Activated CD8-positive, alpha-beta memory T cell treated with anti-CD3 and anti-CD28 coated beads, Interleukin-2, amount 50 U/mL, for 24 hours (primary cell): Measurements from ENCODE around the gene SGPL1.

Experiments used
- DNase-seq: peaks from one replicate; pipeline ENCODE4 v3.0.0-alpha.2; 2020; ENCODE audit errors: extremely low read depth

Gene SGPL1

DNA sequence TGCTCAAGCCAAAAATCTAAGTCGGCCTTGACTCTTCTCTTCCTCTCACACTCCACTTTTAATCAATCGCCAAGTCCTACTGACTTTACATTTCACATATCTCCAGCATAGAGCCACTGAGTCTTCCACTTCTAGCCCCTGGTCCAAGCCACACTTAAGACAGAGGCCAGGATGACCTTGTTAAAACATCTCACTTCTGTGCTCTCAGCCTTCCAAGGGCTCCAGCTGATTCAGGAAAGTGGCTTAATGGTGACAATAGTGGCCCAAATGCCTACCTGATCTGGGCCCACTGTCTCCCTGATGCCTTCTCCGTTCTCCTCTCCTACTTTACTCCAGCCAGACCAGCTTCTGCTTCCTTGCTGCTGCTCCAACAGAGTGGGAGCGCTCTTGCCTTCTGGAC is 35.0 kb upstream of the SGPL1 start:
- no peak for DNase-seq

DNA sequence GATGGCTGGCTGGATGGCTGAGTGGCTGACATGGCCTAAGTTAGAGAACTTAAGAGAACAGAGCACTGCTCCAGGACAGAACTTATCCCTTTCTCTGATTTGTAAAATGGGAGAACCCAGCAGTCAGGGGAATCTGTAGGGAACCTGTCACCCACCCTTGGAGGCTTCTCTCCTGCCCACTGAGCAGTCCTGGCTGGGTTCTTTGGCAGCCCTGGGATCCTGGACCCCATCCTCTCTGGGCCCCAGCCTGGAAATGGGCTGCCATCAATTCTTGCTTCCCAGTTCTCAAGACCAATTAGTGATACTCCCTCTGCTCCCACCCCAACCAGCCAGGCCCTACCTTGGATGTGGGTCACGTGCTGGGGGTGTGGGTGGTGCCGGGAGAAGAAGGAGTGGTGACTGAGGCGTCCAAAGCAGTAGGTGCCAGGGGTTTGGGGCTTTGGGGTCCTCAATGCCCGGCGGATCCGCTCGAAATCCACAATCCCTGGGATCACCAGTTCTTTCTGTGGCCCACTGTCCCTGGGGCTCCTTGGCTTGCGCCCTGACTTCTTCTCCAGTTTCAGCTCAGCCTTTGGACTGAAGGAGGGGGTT is 34.2 kb upstream of the SGPL1 start:
- DNase-seq: no peak

DNA sequence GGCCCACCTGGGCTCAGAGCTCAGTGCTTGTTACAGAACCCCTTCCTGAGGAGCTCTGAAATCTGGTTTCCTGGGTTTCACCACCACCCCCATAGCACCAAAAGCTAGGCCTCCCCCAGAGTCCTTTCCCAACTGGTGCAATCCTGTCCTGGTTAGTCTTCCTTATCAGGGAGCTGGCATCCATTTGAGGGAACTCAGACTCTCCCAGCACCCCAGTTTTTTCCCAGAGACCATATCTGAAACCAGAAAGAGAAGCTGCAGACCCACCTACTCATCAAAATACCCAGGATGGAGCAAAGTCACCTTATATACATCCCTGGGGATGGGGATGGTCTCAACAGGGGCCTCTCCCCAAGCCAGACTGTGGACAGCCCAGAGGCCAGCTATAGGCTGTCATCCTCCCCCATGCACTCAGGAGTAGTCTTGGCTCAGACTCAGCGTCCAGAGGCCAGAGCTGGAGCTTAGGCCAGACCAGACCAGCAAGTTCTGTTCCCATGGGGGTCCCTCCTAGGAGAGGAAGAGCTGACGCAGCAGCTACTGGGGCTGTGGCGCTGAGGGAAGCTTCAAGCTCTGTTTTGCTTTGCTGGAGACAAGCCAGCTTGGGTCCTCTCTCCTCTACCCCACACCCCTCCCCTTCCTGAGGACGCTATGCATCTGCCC is 33.5 kb upstream of the SGPL1 start:
- DNase-seq: no peak

GRCh38 chr10:70782746-70783680 is 32.7 kb upstream of the SGPL1 start:
- DNase-seq: no peak

DNA sequence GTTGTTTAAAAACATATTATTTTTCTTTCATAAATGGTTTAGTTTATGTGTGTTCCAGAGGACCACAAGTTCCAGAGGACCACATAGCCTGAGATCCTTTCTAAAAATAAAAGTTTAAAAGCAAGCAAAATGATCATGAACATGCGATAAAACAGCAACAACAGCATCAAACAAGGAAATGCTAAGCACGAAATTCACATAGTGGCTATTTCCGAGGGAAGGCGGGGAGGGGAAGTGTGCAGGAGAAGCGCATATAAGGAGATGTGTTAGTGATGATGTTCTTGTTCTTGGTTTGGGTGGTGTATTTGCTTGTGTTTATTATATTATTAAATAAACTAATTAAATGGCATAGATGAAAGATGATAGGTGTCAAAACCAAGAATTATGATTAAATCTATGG is 31.7 kb upstream of the SGPL1 start:
- DNase-seq: no peak

GRCh38 chr10:70784471-70784870 is 31.3 kb upstream of the SGPL1 start:
- DNase-seq: no peak

DNA sequence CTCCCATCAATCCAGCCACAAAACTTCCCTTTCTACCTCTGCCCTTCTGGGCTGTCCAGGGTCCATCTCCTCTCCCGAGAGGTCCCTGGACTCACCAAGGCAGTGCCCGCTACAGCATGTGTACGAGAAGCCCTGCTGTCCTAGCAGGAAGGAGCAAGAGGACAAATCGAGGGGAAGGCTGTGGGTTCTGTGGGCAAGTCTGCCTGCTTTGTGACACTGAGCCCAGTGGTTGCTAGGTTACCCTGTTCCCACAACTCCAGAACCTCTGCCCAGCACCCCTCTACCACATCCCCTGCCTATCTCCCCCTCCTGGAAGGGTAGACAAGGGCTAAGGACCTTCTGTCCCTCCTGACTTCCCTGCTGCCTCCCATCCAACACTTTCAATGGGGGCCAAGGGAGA is 30.6 kb upstream of the SGPL1 start, which contains the start of gene TBATA:
Gene TBATA (minus strand): TSS at position 188 of the 400 bp plus-strand sequence. CDS start 1,998 bp downstream, outside the sequence.
- no peak for DNase-seq

DNA sequence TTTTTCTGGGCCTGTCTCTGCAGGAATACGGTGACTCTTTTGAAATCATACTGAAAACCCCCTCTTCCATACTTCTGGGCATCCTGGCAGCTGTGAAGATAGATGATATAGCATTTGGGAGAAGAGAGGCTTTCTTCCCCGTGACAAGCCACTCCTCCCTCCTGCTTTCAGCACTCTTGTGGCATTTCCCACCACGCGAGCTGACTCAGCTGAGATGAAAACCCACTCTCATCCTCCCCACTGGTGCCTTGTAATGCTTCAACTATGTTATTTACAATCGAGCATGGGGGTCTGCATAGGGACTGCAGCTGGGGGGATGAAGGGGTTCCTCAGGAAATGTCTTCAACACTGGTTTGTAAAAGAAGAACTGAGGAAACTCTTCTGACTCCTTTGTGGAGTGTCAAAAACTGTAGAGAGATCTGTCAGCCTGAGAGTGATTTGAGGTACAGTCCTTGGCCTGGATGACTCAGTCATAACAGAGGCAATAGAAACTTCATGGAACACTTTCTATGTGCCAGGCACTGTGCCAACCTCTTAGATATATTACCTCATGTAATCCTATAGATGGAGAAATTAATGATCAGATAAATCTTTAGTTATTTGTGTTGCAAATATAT is 28.8 kb upstream of the SGPL1 start:
- no peak for DNase-seq

- no peak for DNase-seq
Observed at GRCh38 chr10:70791386-70792039, 24.2 kb upstream of the SGPL1 start.

DNA sequence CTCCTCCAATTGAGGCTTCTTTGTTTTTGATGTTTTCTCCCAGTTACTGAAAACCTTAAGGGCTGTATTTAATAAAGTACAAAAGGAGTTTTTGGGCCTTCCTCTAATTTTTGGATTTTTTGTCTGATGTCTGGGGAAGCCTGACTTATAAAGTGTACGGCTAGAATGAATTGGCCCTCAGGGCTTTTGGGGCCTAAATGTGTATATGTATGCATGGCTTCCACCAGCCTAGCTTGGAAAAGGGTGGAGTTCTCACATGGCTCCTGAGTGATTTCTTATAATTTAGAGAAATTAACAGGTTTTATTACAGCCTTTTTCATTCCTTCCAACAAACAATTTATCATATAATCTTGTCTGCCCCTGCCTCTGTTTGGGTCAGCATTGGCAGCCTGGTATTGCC is 20.1 kb upstream of the SGPL1 start:
- DNase-seq: no peak

- DNase-seq: no peak
Observed at GRCh38 chr10:70797840-70798239, 17.9 kb upstream of the SGPL1 start.

DNA sequence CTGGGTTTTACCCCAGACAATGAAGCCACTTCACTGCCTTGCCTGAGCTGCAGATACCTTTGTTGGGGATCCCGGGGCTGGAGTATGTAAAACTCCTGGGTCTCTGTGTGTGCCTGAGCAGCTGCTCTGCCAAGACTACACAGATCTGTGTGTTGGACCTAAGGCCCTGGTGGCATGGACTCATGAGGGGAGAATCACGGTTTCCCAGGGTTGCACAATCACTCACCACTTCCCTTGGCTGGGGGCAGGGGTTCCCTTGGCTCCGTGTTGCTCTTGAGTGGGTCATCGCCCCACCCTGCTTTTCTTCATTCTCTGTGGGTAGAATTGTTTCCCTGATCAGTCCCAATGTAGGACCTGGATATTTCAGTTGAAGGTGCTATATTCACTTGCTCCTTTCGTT is 16.6 kb upstream of the SGPL1 start:
- DNase-seq: no peak

DNA sequence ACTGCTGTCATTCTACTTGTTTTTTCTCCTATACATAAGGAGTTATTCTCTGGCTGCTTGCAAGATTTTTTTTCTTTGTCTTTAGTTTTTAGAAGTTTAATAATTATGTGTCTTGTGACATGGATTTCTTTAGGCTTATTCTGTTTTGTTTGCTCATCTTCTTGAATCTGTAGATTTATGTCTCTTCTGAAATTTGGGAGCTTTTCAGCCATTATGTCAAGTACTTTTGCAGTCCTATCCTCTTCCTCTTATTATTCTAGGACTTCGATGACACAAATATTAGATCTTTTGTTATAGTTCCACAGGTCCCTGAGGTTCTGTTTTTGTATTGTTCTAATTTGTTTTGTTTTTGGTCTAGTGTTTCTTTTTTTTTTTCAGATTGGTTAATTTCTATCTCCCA is 13.9 kb upstream of the SGPL1 start:
- DNase-seq: no peak

- DNase-seq: no peak
Observed at GRCh38 chr10:70803775-70804420, 11.8 kb upstream of the SGPL1 start.

- DNase-seq: no peak
Observed at GRCh38 chr10:70804421-70804808, 11.3 kb upstream of the SGPL1 start.

- no peak for DNase-seq
Observed at GRCh38 chr10:70805619-70806215, 10.0 kb upstream of the SGPL1 start.

- no peak for DNase-seq
Observed at GRCh38 chr10:70806841-70807240, 8.9 kb upstream of the SGPL1 start.

DNA sequence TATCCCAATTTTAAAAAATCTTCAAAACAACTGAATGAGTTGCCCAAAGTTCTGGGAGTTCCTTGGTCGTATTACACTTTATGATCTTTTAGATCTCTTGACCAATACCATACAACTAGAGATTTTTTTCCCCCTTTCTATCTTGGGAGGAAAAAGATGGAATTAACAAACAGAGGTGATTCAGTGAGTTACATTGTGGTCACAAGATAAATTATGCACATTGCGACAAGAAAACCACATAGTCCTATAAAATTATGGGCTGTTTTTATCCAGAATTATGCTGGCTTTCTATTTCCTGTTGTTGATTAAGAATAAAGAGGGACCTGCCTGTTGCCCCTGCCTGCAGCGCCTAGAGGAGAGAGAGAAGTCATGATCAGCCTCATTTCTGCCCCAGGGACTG is 8.2 kb upstream of the SGPL1 start:
- no peak for DNase-seq

DNA sequence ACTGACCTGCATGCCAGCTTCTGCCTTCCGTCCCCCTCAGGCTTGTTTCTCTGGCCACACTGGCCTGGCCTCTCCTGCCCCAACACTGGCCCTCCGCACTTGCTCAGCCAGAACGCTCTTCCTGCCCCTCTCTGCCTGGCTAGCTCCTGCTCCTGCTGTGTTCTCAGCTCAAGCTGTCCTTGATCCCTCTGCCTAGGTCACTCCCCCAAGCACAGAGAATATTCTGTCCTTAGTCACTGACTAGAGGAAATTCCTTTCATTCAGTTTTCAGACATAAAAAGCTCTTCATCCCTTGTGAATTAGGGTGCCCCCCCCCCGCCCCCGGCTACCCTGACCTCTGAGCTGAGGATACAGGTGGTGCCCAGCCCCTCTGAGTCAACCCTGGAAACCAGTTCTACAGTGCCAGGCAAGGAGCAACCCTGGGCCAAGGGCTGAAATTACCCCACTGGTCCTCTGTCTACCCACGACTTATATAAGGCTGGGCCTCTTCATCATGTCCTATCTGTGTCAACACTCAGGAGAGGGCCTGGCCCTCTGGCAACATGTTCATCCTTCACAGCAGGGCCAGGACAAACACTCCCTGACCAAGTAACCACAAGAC is 6.6 kb upstream of the SGPL1 start:
- no peak for DNase-seq

DNA sequence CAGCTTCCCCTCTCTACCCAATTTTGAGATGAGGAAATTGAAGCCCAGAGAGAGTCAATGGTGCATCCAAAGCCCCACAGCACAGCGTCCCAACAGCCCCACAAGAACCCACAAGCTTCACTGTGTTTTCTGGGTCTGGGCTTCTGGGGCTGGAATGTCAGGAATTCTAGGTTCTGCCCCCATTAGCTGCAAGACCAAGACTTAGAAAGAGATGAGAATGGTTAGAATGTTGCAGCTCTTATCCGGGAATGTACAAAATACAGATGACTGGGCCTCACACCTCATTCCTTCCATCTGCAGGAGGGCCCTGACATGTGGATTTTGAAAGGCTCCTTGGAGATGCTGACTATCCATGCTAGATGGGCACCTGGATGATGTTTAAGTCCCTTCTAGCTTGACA is 6.0 kb upstream of the SGPL1 start:
- no peak for DNase-seq
